ENCODE results near the gene HS2ST1. TPM values are rescaled to one million over a fixed set of nuclear protein-coding genes. Genes with fewer than 3 reads are reported as not detected.

Gene HS2ST1
- total and polyA plus RNA-seq, 11 donors, result 3.4 to 20.3 (median 13.6) TPM

- intact Hi-C loops (cut with DNase I), result loop anchor here (5.0 to 10.0 kb wide), 12 partner anchors 143 to 1168 kb away; partner anchors contain the start of gene LMO4 (in 3 of the 10)
- no peaks in the 10 kb centered on the region for H3K36me3 ChIP-seq
- TF ChIP-seq POLR2A (IDR thresholded peaks at IDR 0.05) (no peak), CTCF (IDR thresholded peaks at IDR 0.05) (no peak)
Observed at GRCh38 chr1:87134061-87134460, 219.6 kb downstream of the HS2ST1 start.

GRCh38 chr1:87134625-87135328 lies 220.3 kb downstream of the HS2ST1 start:
- peaks cover 0 to 38% (median 12%) of the 10 kb centered on the region in 12 donors for H3K4me1 ChIP-seq
- H3K36me3 ChIP-seq, result no peaks in the 10 kb centered on the region
- H3K9me3 ChIP-seq, result no peaks in the 10 kb centered on the region
- peak overlapping the region in 4 of 12 donors; percentile 9 to 52 (median 34) for H3K27ac ChIP-seq
- WGBS, 4 donors, result 60 to 73% (median 62%) methylated on average over 9 of the region's 9 CpGs
- TF ChIP-seq POLR2A (IDR thresholded peaks at IDR 0.05), result no peak
- TF ChIP-seq CTCF (IDR thresholded peaks at IDR 0.05), result no peak
- H3K4me3 ChIP-seq, result no peak overlapping the region
- no peak for ATAC-seq
- no peaks in the 10 kb centered on the region for H3K27me3 ChIP-seq
- intact Hi-C loops (cut with DNase I), result loop anchor here (5.0 to 10.0 kb wide), 13 partner anchors 143 to 1168 kb away; partner anchors contain the start of gene LMO4 (in 3 of the 10)
- peak in 3 of 5 donors; percentile 57 to 63 (median 60) for DNase-seq

More at GRCh38 chr1:87134061-87134460, 219.6 kb downstream of the HS2ST1 start:
- Histone ChIP-seq H3K4me1 (peaks cover 0 to 41% (median 12%) of the 10 kb centered on the region in 12 donors), H3K4me3 (no peak overlapping the region), H3K27me3 (peaks cover 0 to 2% (median 0%) of the 10 kb centered on the region in 9 donors), H3K27ac (peak overlapping the region in 5 of 12 donors; percentile 32 to 52 (median 34)), H3K9me3 (no peaks in the 10 kb centered on the region)
- DNase-seq, result peak in 1 of 5 donors; percentile 31
- peak in 2 of 4 donors; percentile 20 to 21 for ATAC-seq
- 70 to 85% (median 74%) methylated on average over 5 to 6 of the region's 6 CpGs for WGBS, 4 donors

GRCh38 chr1:87135329-87135712 lies 220.9 kb downstream of the HS2ST1 start:
- TF ChIP-seq POLR2A (IDR thresholded peaks at IDR 0.05) (no peak), CTCF (IDR thresholded peaks at IDR 0.05) (no peak)
- 91 to 96% (median 94%) methylated on average over 11 of the region's 11 CpGs for WGBS, 4 donors
- ATAC-seq (no peak), DNase-seq (peak in 1 of 5 donors; percentile 42)
- peaks cover 0 to 37% (median 12%) of the 10 kb centered on the region in 12 donors for H3K4me1 ChIP-seq
- intact Hi-C loops (cut with DNase I), result loop anchor here in 7 of 10 donors (5.0 to 10.0 kb wide), 7 partner anchors 147 to 1159 kb away; no protein-coding TSS in a partner anchor
- H3K27ac ChIP-seq, result peak overlapping the region in 2 of 12 donors; percentile 9 to 34
- H3K36me3 ChIP-seq, result no peaks in the 10 kb centered on the region
- H3K27me3 ChIP-seq, result no peaks in the 10 kb centered on the region
- no peak overlapping the region for H3K4me3 ChIP-seq
- no peaks in the 10 kb centered on the region for H3K9me3 ChIP-seq

GRCh38 chr1:87136607-87137341 lies 222.3 kb downstream of the HS2ST1 start:
- ATAC-seq (no peak), DNase-seq (no peak)
- intact Hi-C loops (cut with DNase I), result loop anchor here in 7 of 10 donors (5.0 to 10.0 kb wide), 7 partner anchors 146 to 1158 kb away; no protein-coding TSS in a partner anchor
- Histone ChIP-seq H3K4me3 (no peak overlapping the region), H3K9me3 (no peaks in the 10 kb centered on the region), H3K27me3 (no peaks in the 10 kb centered on the region), H3K4me1 (peaks cover 0 to 28% (median 10%) of the 10 kb centered on the region in 12 donors), H3K27ac (no peak overlapping the region), H3K36me3 (no peaks in the 10 kb centered on the region)
- TF ChIP-seq CTCF (IDR thresholded peaks at IDR 0.05) (no peak), POLR2A (IDR thresholded peaks at IDR 0.05) (no peak)
- WGBS, 4 donors, result 89 to 91% (median 90%) methylated on average over 8 of the region's 8 CpGs
